Measurements from ENCODE around the gene MEX3B.
"Not testable (repeated sequence)": the region's sequence is repeated elsewhere in the genome, so short reads cannot be mapped to it uniquely, and the experiment has no call there.

Gene MEX3B

GRCh38 chr15:82005239-82005638 is 40.6 kb downstream of the MEX3B start:
- H4K20me1 ChIP-seq (ENCODE audit: control insufficient read depth, insufficient read depth, low read depth, low read length): no peaks in the 10 kb centered on the region
- H3K9me2 ChIP-seq (replicated peaks; ENCODE audit: control insufficient read depth, low read length): no peaks in the 10 kb centered on the region
- no peak overlapping the region for H3K4me3 ChIP-seq (ENCODE audit: low read length)
- no peak for TF ChIP-seq CTCF (IDR thresholded peaks at IDR 0.05; ENCODE audit: low read depth, low read length, poor library complexity, severe bottlenecking)
- H3K79me2 ChIP-seq (ENCODE audit: control insufficient read depth, low read length): no peaks in the 10 kb centered on the region
- H3K4me1 ChIP-seq (ENCODE audit: control insufficient read depth, low read length): no peaks in the 10 kb centered on the region
- no peaks in the 10 kb centered on the region for H3F3A ChIP-seq (ENCODE audit: control insufficient read depth, insufficient read depth)
- no peaks in the 10 kb centered on the region for H3K36me3 ChIP-seq (ENCODE audit: control insufficient read depth, low read length)
- no peak overlapping the region for H3K27ac ChIP-seq (ENCODE audit: low read depth, low read length)
- H3K27me3 ChIP-seq (ENCODE audit: control insufficient read depth, low read length): no peaks in the 10 kb centered on the region
- H3K9me3 ChIP-seq (ENCODE audit: control insufficient read depth, insufficient read depth, low read length): no peaks in the 10 kb centered on the region
- no peak overlapping the region for H3K4me2 ChIP-seq (ENCODE audit: low read length)

GRCh38 chr15:82003916-82004315 is 41.9 kb downstream of the MEX3B start:
- H3K9me2 ChIP-seq (replicated peaks; ENCODE audit: control insufficient read depth, low read length): no peaks in the 10 kb centered on the region
- H3K79me2 ChIP-seq (ENCODE audit: control insufficient read depth, low read length): no peaks in the 10 kb centered on the region
- no peaks in the 10 kb centered on the region for H3K36me3 ChIP-seq (ENCODE audit: control insufficient read depth, low read length)
- no peak for TF ChIP-seq CTCF (IDR thresholded peaks at IDR 0.05; ENCODE audit: low read depth, low read length, poor library complexity, severe bottlenecking)
- TF ChIP-seq EZH2phosphoT487 (IDR thresholded peaks at IDR 0.05; ENCODE audit: borderline replicate concordance, low read length): no peak
- H4K20me1 ChIP-seq (ENCODE audit: control insufficient read depth, insufficient read depth, low read depth, low read length): no peaks in the 10 kb centered on the region
- no peak overlapping the region for H3K4me2 ChIP-seq (ENCODE audit: low read length)
- no peaks in the 10 kb centered on the region for H3K27me3 ChIP-seq (ENCODE audit: control insufficient read depth, low read length)
- H3K4me3 ChIP-seq (ENCODE audit: low read length): no peak overlapping the region
- no peaks in the 10 kb centered on the region for H3K4me1 ChIP-seq (ENCODE audit: control insufficient read depth, low read length)
- no peak overlapping the region for H3K27ac ChIP-seq (ENCODE audit: low read depth, low read length)
- H3F3A ChIP-seq (ENCODE audit: control insufficient read depth, insufficient read depth): no peaks in the 10 kb centered on the region
- H3K9me3 ChIP-seq (ENCODE audit: control insufficient read depth, insufficient read depth, low read length): no peaks in the 10 kb centered on the region

GRCh38 chr15:81995081-81995480 is 50.7 kb downstream of the MEX3B start:
- H3K9me3 ChIP-seq (ENCODE audit: control insufficient read depth, insufficient read depth, low read length); H3F3A ChIP-seq (ENCODE audit: control insufficient read depth, insufficient read depth); H4K20me1 ChIP-seq (ENCODE audit: control insufficient read depth, insufficient read depth, low read depth, low read length); H3K4me2 ChIP-seq (ENCODE audit: low read length); H3K27ac ChIP-seq (ENCODE audit: low read depth, low read length); H3K27me3 ChIP-seq (ENCODE audit: control insufficient read depth, low read length); H3K4me3 ChIP-seq (ENCODE audit: low read length); H3K9me2 ChIP-seq (replicated peaks; ENCODE audit: control insufficient read depth, low read length); H3K79me2 ChIP-seq (ENCODE audit: control insufficient read depth, low read length); H3K36me3 ChIP-seq (ENCODE audit: control insufficient read depth, low read length); H3K4me1 ChIP-seq (ENCODE audit: control insufficient read depth, low read length): not testable (repeated sequence)

- H3K36me3 ChIP-seq (ENCODE audit: control insufficient read depth, low read length): no peaks in the 10 kb centered on the region
- no peak overlapping the region for H3K27ac ChIP-seq (ENCODE audit: low read depth, low read length)
- H3K27me3 ChIP-seq (ENCODE audit: control insufficient read depth, low read length): no peaks in the 10 kb centered on the region
These were observed 53.3 kb downstream of the MEX3B start for GRCh38 chr15:81992523-81992922.

More at GRCh38 chr15:81992523-81992922, 53.3 kb downstream of the MEX3B start:
- H4K20me1 ChIP-seq (ENCODE audit: control insufficient read depth, insufficient read depth, low read depth, low read length): no peaks in the 10 kb centered on the region
- no peak overlapping the region for H3K4me3 ChIP-seq (ENCODE audit: low read length)
- no peaks in the 10 kb centered on the region for H3K79me2 ChIP-seq (ENCODE audit: control insufficient read depth, low read length)
- no peaks in the 10 kb centered on the region for H3K4me1 ChIP-seq (ENCODE audit: control insufficient read depth, low read length)
- TF ChIP-seq CTCF (IDR thresholded peaks at IDR 0.05; ENCODE audit: low read depth, low read length, poor library complexity, severe bottlenecking): no peak
- no peak for TF ChIP-seq EZH2phosphoT487 (IDR thresholded peaks at IDR 0.05; ENCODE audit: borderline replicate concordance, low read length)
- H3F3A ChIP-seq (ENCODE audit: control insufficient read depth, insufficient read depth): no peaks in the 10 kb centered on the region
- no peaks in the 10 kb centered on the region for H3K9me2 ChIP-seq (replicated peaks; ENCODE audit: control insufficient read depth, low read length)
- H3K9me3 ChIP-seq (ENCODE audit: control insufficient read depth, insufficient read depth, low read length): 0 out of 2 replicates have a peak, but pooled peaks cover 7% of the 10 kb centered on the region
- H3K4me2 ChIP-seq (ENCODE audit: low read length): no peak overlapping the region

Data from DOHH2 (cell line).